HCT116 (cell line): ENCODE results near the gene TIMP3.

ENCODE experiments used
- ATF3 ChIP-seq: IDR thresholded peaks from 2 replicates; pipeline ENCODE4 v1.6.1; 2012
- EZH2 ChIP-seq: fragments of 200-600 bp; sonication (generic); IDR thresholded peaks from 2 replicates; pipeline ENCODE4 v1.6.1; 2017; ENCODE audit warnings: antibody characterized with exemption, mixed run types
- EZH2phosphoT487 ChIP-seq: fragments of 200-600 bp; IDR thresholded peaks from 2 replicates; pipeline ENCODE4 v1.6.1; 2018; ENCODE audit warnings: antibody characterized with exemption, borderline replicate concordance
- POLR2A ChIP-seq: IDR thresholded peaks from 2 replicates; pipeline ENCODE4 v1.7.0; 2011; ENCODE audit warnings: borderline replicate concordance; ENCODE audit not compliant: insufficient read depth, insufficient read length; ENCODE audit errors: extremely low read depth
- POLR2AphosphoS5 ChIP-seq: IDR thresholded peaks from 2 replicates; pipeline ENCODE4 v1.6.1; 2011; ENCODE audit warnings: mild to moderate bottlenecking, low read depth, low read length, moderate library complexity
- SRF ChIP-seq: IDR thresholded peaks from 2 replicates; pipeline ENCODE4 v1.6.1; 2012; ENCODE audit warnings: low read depth
- ZFX ChIP-seq: fragments of 450-650 bp; IDR thresholded peaks from 2 replicates; pipeline ENCODE4 v1.6.1; 2017
- TF ChIP-seq, protein P1 (sequence below), 3 experiments: fragments of 200-600 bp in 1 of 3; sonication (generic) in 1 of 3; IDR thresholded peaks in 2 of 3; conservative IDR thresholded peaks in 1 of 3; 2 replicates each; pipeline ENCODE4 v1.5.1; 2012 to 2017; ENCODE audit warnings: low read depth in 2 of 3, low read length in 2 of 3, antibody characterized with exemption in 1 of 3, borderline replicate concordance in 1 of 3, control low read depth in 1 of 3, mild to moderate bottlenecking in 1 of 3, mixed read lengths in 1 of 3, mixed run types in 1 of 3, moderate library complexity in 1 of 3; ENCODE audit not compliant: insufficient read depth in 1 of 3

- TF ChIP-seq POLR2AphosphoS5 (no peak), POLR2A (no peak), ATF3 (no peak), EZH2 (no peak), EZH2phosphoT487 (no peak), ZFX (no peak), SRF (no peak)
- TF ChIP-seq, protein P1, sequence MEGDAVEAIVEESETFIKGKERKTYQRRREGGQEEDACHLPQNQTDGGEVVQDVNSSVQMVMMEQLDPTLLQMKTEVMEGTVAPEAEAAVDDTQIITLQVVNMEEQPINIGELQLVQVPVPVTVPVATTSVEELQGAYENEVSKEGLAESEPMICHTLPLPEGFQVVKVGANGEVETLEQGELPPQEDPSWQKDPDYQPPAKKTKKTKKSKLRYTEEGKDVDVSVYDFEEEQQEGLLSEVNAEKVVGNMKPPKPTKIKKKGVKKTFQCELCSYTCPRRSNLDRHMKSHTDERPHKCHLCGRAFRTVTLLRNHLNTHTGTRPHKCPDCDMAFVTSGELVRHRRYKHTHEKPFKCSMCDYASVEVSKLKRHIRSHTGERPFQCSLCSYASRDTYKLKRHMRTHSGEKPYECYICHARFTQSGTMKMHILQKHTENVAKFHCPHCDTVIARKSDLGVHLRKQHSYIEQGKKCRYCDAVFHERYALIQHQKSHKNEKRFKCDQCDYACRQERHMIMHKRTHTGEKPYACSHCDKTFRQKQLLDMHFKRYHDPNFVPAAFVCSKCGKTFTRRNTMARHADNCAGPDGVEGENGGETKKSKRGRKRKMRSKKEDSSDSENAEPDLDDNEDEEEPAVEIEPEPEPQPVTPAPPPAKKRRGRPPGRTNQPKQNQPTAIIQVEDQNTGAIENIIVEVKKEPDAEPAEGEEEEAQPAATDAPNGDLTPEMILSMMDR (IDR thresholded peaks at IDR 0.05 in 2 of 3, conservative IDR thresholded peaks at IDR 0.05 in 1 of 3; ENCODE audit: borderline replicate concordance in 1 of 3, insufficient read depth in 1 of 3, low read depth in 2 of 3, low read length in 2 of 3) = no peak
Observed at GRCh38 chr22:32785321-32786026, 16.0 kb upstream of the TIMP3 start.
